IPS-11a (cell line): ENCODE results near the gene ERMARD.

ENCODE experiments used
- H3K4me3 ChIP-seq: one replicate; pipeline ENCODE4 v1.5.1; 2013; ENCODE audit warnings: low read depth, low read length, control low read depth

The ERMARD gene

DNA sequence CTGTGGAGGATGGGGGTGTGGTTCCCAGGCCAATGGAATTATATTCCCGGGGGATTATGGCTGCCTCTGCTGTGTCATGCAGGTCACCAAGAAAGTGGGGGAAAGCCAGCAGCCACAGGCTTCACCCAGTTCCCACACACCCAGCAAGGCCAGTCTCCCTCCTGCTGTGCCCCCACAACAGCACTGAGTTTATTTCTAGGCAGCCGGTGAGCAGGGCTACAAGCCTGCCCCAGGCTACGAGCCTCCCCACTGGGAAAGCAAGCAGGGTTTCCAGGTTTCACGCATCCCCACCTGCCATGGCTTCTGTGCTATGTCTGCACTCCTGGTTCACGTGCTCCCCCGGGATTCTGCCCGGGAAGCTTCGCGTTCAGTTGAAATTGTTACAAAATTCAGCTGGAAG, 72.6 kb downstream of the ERMARD start:
- H3K4me3 ChIP-seq = no peak overlapping the region

DNA sequence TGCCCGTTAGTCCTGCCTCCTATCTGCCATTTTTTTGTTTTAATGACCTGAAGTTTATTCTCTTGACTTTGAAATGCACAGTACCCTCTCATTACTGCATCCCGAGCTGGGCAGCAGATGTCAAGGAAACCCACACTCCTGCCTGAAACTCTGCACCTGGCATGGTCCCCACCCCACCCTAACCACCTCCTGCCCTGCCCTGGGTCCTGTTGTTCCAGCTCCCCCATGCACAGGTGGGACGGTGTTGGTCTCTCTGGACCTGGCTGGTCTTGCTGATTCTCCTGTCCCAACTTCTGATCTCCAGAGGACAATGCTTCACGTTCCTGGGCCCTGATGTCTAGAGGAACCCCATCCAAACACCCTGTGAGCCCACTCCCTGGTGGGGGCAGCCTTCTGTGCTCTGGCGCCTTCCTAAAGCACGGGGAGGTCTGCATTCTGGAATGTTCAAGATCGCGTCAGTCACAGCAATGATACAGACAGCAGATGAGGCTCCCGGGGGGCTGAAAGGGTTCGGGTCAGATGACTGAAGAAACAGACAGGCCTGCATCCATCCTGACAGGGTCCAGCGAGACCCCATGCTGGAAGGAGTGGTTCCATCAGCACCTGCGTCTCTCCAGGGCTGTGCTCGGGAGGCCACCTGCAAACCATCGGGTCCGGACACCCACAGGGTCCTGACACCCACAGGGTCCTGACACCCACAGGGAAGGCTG, 73.6 kb downstream of the ERMARD start:
- H3K4me3 ChIP-seq = no peak overlapping the region

DNA sequence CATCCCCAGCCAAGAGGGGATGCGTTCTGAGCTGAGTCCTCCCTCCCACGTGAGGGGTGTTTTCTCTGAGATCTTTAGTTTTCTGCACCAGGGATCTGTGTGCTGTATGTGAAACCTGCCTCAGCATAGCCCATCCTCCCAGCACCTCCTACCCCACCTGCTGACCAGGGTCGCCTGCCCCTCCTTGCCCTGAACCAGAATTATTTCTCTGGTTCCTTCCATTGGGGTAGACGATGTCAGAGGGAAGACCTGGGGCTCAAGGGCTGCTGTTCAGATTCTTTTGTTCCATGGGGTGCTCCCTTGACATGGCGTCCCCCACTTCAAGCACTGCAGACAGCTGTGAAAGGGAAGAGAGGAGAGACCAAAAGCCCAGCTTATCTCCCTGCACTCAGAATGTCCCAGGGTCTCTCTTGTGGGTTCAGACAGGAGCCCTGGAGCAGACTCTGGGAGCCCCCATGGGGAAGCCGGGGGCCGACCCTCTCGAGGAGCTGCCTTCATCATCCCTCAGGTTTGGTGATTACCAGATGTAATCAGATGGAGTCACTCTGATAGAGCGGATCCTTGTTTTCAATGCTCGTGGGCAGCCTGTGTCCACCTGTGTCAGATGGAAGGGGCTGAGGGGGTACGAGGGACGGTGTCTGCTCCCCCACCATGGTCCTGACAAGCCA, 74.3 kb downstream of the ERMARD start:
- no peak overlapping the region for H3K4me3 ChIP-seq

DNA sequence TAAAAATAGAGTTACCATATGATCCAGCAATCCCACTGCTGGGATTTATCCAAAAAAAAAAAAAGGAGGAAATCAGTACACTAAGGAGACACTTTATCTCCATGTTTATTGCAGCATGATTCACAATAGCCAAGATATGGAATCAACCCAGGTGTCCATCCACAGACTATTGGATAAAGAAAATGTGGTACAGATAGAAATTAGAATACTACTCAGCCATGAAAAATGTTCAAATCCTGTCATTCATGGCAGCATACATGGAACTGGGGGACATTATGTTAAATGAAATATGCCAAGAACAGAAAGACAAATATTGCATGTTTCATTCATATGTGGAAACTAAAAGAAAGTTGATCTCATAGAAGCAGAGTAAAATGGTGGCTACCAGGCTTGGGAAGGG, 75.3 kb downstream of the ERMARD start:
- H3K4me3 ChIP-seq = no peak overlapping the region

DNA sequence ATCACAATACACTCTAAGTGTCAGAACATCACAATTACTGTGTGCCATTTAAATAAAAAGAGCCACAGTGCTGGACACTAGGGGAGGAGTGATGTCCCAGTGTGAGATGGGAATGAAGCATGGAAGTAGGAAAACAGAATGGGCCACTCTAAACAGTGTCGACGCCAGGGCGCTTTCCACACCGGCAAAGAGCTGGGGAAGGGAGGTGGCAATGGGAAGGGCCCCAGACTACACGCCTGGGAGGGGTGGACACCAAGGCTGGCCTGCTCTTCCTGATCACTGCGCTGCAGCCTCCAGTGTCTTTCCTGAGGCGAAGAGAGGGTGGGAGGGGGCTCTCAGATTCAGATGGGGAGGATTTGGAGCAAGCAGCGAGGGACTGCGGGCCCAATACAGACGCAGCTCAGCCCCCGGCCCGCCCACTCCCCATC, 75.9 kb downstream of the ERMARD start:
- no peak overlapping the region for H3K4me3 ChIP-seq

DNA sequence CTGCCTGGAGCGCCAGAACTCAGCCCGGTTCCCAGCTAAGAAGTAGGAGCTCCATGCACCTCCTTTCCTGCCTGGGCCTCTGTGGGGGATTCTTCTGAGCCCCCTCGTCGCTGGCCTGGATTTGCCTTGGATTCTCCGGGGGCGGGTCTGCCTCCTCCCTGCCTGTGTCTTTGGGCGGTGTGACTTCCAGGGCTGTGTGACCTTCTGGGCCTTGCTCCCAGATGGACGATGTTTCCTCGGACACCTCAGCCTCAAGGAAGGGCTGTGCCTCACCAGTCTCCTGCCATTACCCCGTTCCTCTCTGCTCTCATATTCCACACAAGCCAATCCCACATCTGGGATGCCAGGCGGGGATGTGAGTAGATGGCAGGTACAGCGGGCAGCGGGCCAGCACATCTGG, 76.8 kb downstream of the ERMARD start:
- H3K4me3 ChIP-seq = no peak overlapping the region

DNA sequence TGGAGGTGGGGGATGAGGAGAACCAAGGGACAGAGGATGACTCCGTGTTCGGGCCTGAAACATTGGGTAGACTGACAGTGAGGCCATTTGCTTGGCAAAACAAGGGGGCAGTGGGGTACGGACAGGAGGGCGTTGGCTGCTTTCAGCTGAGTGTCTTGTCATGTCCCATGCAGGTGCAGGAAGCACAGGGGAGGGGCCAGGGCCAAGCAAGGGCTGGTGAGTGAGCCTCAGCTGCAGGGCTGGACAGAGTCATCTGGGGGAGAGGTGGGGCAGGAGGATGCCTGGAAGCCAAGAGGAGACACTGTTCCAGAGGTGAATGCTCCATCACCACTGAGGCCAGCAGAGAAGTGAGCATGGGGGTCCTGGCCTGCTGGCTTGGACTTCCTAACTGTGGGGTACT, 78.4 kb downstream of the ERMARD start:
- H3K4me3 ChIP-seq = no peak overlapping the region

DNA sequence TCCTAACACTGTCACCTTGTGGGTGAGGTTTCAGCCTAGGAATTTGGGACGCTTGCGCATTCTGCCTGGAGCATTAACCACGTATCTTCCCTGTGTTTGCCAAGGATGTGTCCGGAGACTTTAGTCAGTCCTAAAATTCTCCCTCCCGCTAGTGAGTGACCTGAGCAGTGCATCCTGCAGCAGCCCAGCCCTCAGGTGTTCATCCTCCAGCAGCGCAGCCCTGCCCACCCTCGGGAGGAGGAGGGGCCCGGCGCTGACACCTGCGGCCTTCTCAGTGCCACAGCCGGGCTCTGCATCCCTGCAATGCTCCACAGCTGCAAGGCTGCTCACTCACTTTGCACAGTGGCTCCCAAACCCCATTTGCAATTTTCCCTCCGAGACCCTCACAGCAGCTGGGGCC, 79.5 kb downstream of the ERMARD start:
- no peak overlapping the region for H3K4me3 ChIP-seq
